T-cell (primary cell): ENCODE measurements around the gene EXOC4. TPM values are rescaled to one million over a fixed set of nuclear protein-coding genes. Genes with fewer than 3 reads are reported as not detected.

Experiments used
- ATAC-seq, 4 experiments: fragments of 200-7000 bp in 3 of 4; fragments of 150-1000 bp in 1 of 4; cut with Tn5 transposase; replicated peaks in 1 of 4; 1 replicate in 3 of 4; 2 replicates in 1 of 4; pipeline ENCODE4 v1.10.0; 2021; ENCODE audit warnings: moderate library complexity in 3 of 4, mild to moderate bottlenecking in 2 of 4, moderate number of reproducible peaks in 1 of 4
- CTCF ChIA-PET, 2 donors: fragments of 300-600 bp; sonication (Branson Sonifier 250); formaldehyde crosslinking; loops; one replicate each; lab custom pipeline; 2022; ENCODE audit warnings: antibody characterized with exemption in 2 of 2; lab: Charles Lee
- POLR2A ChIA-PET, 2 donors: fragments of 300-600 bp; sonication (Branson Sonifier 250); formaldehyde crosslinking; loops; one replicate each; lab custom pipeline; 2022; ENCODE audit warnings: antibody characterized with exemption in 2 of 2; lab: Charles Lee
- DNase-seq, 35 experiments: peaks; one replicate each; pipeline versions ENCODE4 v3.0.0 to v3.0.0-alpha.2; 2013 to 2023
- H3K27ac ChIP-seq: one replicate; pipeline ENCODE4 v1.5.1; 2013; ENCODE audit warnings: low read length
- H3K27me3 ChIP-seq, 2 experiments: replicated peaks in 1 of 2; 1 replicate in 1 of 2; 2 replicates in 1 of 2; pipeline versions ENCODE4 v1.6.1 to v1.7.0; 2013; ENCODE audit warnings: low read length in 1 of 2, mixed read lengths in 1 of 2; ENCODE audit not compliant: control insufficient read depth in 2 of 2, insufficient read depth in 2 of 2; ENCODE audit errors: extremely low read depth in 1 of 2
- H3K36me3 ChIP-seq, 2 donors: 1 replicate in 1 of 2; 2 replicates in 1 of 2; pipeline versions ENCODE4 v1.6.1 to v1.7.0; 2013; ENCODE audit warnings: low read length in 1 of 2; ENCODE audit not compliant: control insufficient read depth in 2 of 2, insufficient read depth in 1 of 2; ENCODE audit errors: extremely low read depth in 1 of 2
- H3K4me1 ChIP-seq, 2 experiments: 1 replicate in 1 of 2; 2 replicates in 1 of 2; pipeline versions ENCODE4 v1.6.1 to v1.7.0; 2013; ENCODE audit warnings: low read length in 2 of 2, mixed read lengths in 1 of 2; ENCODE audit not compliant: insufficient read depth in 2 of 2, control insufficient read depth in 1 of 2; ENCODE audit errors: extremely low read depth in 1 of 2
- H3K4me3 ChIP-seq, 2 donors: 1 replicate in 1 of 2; 2 replicates in 1 of 2; pipeline versions ENCODE4 v1.5.1 to v1.7.0; 2013; ENCODE audit warnings: mild to moderate bottlenecking in 2 of 2, low read length in 1 of 2, moderate library complexity in 1 of 2; ENCODE audit not compliant: control insufficient read depth in 1 of 2; ENCODE audit errors: extremely low read depth in 1 of 2
- H3K9me3 ChIP-seq: 2 replicates; pipeline ENCODE4 v1.7.0; 2013
- H3K27ac Mint-ChIP-seq, 2 donors: one replicate each; pipeline ENCODE4 v1.8.0; 2020 to 2021; ENCODE audit warnings: mild to moderate bottlenecking in 2 of 2, mixed read lengths in 2 of 2
- H3K27me3 Mint-ChIP-seq, 2 donors: one replicate each; pipeline ENCODE4 v1.8.0; 2021 to 2022; ENCODE audit warnings: mixed read lengths in 2 of 2
- H3K36me3 Mint-ChIP-seq: one replicate; pipeline ENCODE4 v1.8.0; 2021; ENCODE audit warnings: mixed read lengths
- H3K4me1 Mint-ChIP-seq, 3 donors: one replicate each; pipeline ENCODE4 v1.8.0; 2020 to 2022; ENCODE audit warnings: mixed read lengths in 3 of 3, mild to moderate bottlenecking in 1 of 3
- H3K4me3 Mint-ChIP-seq, 3 donors: one replicate each; pipeline ENCODE4 v1.8.0; 2020 to 2022; ENCODE audit warnings: mild to moderate bottlenecking in 3 of 3, mixed read lengths in 3 of 3, moderate library complexity in 3 of 3
- H3K9me3 Mint-ChIP-seq, 3 donors: one replicate each; pipeline ENCODE4 v1.8.0; 2020 to 2022; ENCODE audit warnings: mixed read lengths in 3 of 3
- WGBS: methylation state at CpG from one replicate; pipeline ENCODE4 v1.1.5; 2013; ENCODE audit warnings: missing lambda C conversion rate; ENCODE audit not compliant: insufficient coverage; 5-methylcytosine and 5-hydroxymethylcytosine counted together
- total RNA-seq, 35 experiments: library from RNA in 6 of 35; stranded (reverse) in 6 of 35; fragments of 120-200 nt in 1 of 35; gene quantifications; one replicate each; pipeline versions ENCODE4 v1.2.1 to v1.2.4 and lab custom pipeline; 2013 to 2026

Gene EXOC4
- total RNA-seq, 5 donors from 2014 or later (not counting 1 experiment from before 2014, with no cell fraction given) = 58.2 to 108 (median 64.8) TPM

GRCh38 chr7:134085311-134085710, 832.4 kb downstream of the EXOC4 start:
- no peak overlapping the region for H3K4me3 Mint-ChIP-seq
- ChIA-PET POLR2A (no interaction called here), CTCF (no interaction called here)
- no peaks in the 10 kb centered on the region for H3K36me3 ChIP-seq
- no peak overlapping the region for H3K27ac Mint-ChIP-seq
- H3K9me3 Mint-ChIP-seq = peaks cover 27 to 29% (median 28%) of the 10 kb centered on the region in 3 donors
- peaks cover 6% of the 10 kb centered on the region for H3K9me3 ChIP-seq
- no peak overlapping the region for H3K27ac ChIP-seq
- H3K27me3 Mint-ChIP-seq = no peaks in the 10 kb centered on the region
- H3K27me3 ChIP-seq = no peaks in the 10 kb centered on the region
- no peak for ATAC-seq
- H3K4me3 ChIP-seq = no peak overlapping the region
- H3K4me1 Mint-ChIP-seq = no peaks in the 10 kb centered on the region
- no peaks in the 10 kb centered on the region for H3K4me1 ChIP-seq
- no peak for DNase-seq
- peaks cover 9% of the 10 kb centered on the region for H3K36me3 Mint-ChIP-seq

- Mint-ChIP-seq H3K27ac (no peak overlapping the region), H3K36me3 (peaks cover 7% of the 10 kb centered on the region), H3K4me3 (no peak overlapping the region), H3K27me3 (no peaks in the 10 kb centered on the region), H3K4me1 (no peaks in the 10 kb centered on the region), H3K9me3 (peaks cover 29 to 37% (median 29%) of the 10 kb centered on the region in 3 donors)
- H3K27ac ChIP-seq = no peak overlapping the region
- no peaks in the 10 kb centered on the region for H3K27me3 ChIP-seq
- ChIA-PET POLR2A (no interaction called here), CTCF (no interaction called here)
- H3K9me3 ChIP-seq = peaks cover 6% of the 10 kb centered on the region
- H3K4me3 ChIP-seq = no peak overlapping the region
- no peaks in the 10 kb centered on the region for H3K4me1 ChIP-seq
- no peaks in the 10 kb centered on the region for H3K36me3 ChIP-seq
- DNase-seq (no peak), ATAC-seq (no peak)
- no CpG with 5 or more reads among the region's 2 CpGs for WGBS
Measured at GRCh38 chr7:134086998-134087735, 834.3 kb downstream of the EXOC4 start.

- Mint-ChIP-seq H3K36me3 (peaks cover 7% of the 10 kb centered on the region), H3K4me1 (no peaks in the 10 kb centered on the region), H3K9me3 (peaks cover 29 to 44% (median 36%) of the 10 kb centered on the region in 3 donors), H3K27me3 (no peaks in the 10 kb centered on the region), H3K27ac (no peak overlapping the region), H3K4me3 (no peak overlapping the region)
- ChIA-PET CTCF (no interaction called here), POLR2A (no interaction called here)
- no peaks in the 10 kb centered on the region for H3K4me1 ChIP-seq
- no peak overlapping the region for H3K4me3 ChIP-seq
- ATAC-seq (no peak), DNase-seq (no peak)
- peaks cover 6% of the 10 kb centered on the region for H3K9me3 ChIP-seq
- H3K27me3 ChIP-seq = no peaks in the 10 kb centered on the region
- H3K27ac ChIP-seq = no peak overlapping the region
- no peaks in the 10 kb centered on the region for H3K36me3 ChIP-seq
Measured at GRCh38 chr7:134088199-134088598, 835.3 kb downstream of the EXOC4 start.

GRCh38 chr7:134089446-134089845, 836.6 kb downstream of the EXOC4 start:
- ChIA-PET CTCF (interaction anchor here in 1 of 2 donors (0.6 kb wide), 1 partner anchor 20 kb away, joined by 5 read pairs; no protein-coding TSS in a partner anchor), POLR2A (no interaction called here)
- 90% methylated on average over 2 of the region's 4 CpGs for WGBS
- Mint-ChIP-seq H3K36me3 (peaks cover 7% of the 10 kb centered on the region), H3K9me3 (peaks cover 37 to 56% (median 49%) of the 10 kb centered on the region in 3 donors), H3K27me3 (no peaks in the 10 kb centered on the region), H3K4me1 (no peaks in the 10 kb centered on the region), H3K27ac (no peak overlapping the region), H3K4me3 (no peak overlapping the region)
- H3K27me3 ChIP-seq = no peaks in the 10 kb centered on the region
- H3K9me3 ChIP-seq = peaks cover 6% of the 10 kb centered on the region
- ATAC-seq = no peak
- no peaks in the 10 kb centered on the region for H3K36me3 ChIP-seq
- H3K4me1 ChIP-seq = no peaks in the 10 kb centered on the region
- no peak overlapping the region for H3K4me3 ChIP-seq
- DNase-seq = no peak
- no peak overlapping the region for H3K27ac ChIP-seq

- CTCF ChIA-PET = no interaction called here
- DNase-seq = no peak
- WGBS = no CpG with 5 or more reads among the region's 4 CpGs
Measured at GRCh38 chr7:134098072-134098471, 845.2 kb downstream of the EXOC4 start.

GRCh38 chr7:134101716-134102115, 848.8 kb downstream of the EXOC4 start:
- Histone ChIP-seq H3K9me3 (no peaks in the 10 kb centered on the region), H3K4me1 (no peaks in the 10 kb centered on the region), H3K27me3 (no peaks in the 10 kb centered on the region), H3K4me3 (no peak overlapping the region), H3K27ac (no peak overlapping the region), H3K36me3 (no peaks in the 10 kb centered on the region)
- POLR2A ChIA-PET = no interaction called here
- WGBS = no CpG with 5 or more reads among the region's 3 CpGs
- no peak overlapping the region for H3K27ac Mint-ChIP-seq
- ATAC-seq = no peak
- no peak overlapping the region for H3K4me3 Mint-ChIP-seq
- no peaks in the 10 kb centered on the region for H3K4me1 Mint-ChIP-seq
- no peak for DNase-seq
- CTCF ChIA-PET = no interaction called here
- H3K36me3 Mint-ChIP-seq = peaks cover 5% of the 10 kb centered on the region
- H3K9me3 Mint-ChIP-seq = peaks cover 2 to 14% (median 3%) of the 10 kb centered on the region in 3 donors
- H3K27me3 Mint-ChIP-seq = no peaks in the 10 kb centered on the region

More at GRCh38 chr7:134098072-134098471, 845.2 kb downstream of the EXOC4 start:
- no peak overlapping the region for H3K27ac Mint-ChIP-seq
- peaks cover 5% of the 10 kb centered on the region for H3K36me3 Mint-ChIP-seq
- H3K9me3 Mint-ChIP-seq = peaks cover 21 to 50% (median 33%) of the 10 kb centered on the region in 3 donors
- Histone ChIP-seq H3K9me3 (no peaks in the 10 kb centered on the region), H3K27me3 (no peaks in the 10 kb centered on the region), H3K4me3 (no peak overlapping the region), H3K27ac (no peak overlapping the region), H3K36me3 (no peaks in the 10 kb centered on the region), H3K4me1 (no peaks in the 10 kb centered on the region)
- POLR2A ChIA-PET = no interaction called here
- no peak overlapping the region for H3K4me3 Mint-ChIP-seq
- no peak for ATAC-seq
- no peaks in the 10 kb centered on the region for H3K27me3 Mint-ChIP-seq
- H3K4me1 Mint-ChIP-seq = no peaks in the 10 kb centered on the region
